ENCODE data around the gene PTGIS.
A peak's percentile ranks its signal among the peaks of the same experiment; 100 is the strongest.

Gene PTGIS

DNA sequence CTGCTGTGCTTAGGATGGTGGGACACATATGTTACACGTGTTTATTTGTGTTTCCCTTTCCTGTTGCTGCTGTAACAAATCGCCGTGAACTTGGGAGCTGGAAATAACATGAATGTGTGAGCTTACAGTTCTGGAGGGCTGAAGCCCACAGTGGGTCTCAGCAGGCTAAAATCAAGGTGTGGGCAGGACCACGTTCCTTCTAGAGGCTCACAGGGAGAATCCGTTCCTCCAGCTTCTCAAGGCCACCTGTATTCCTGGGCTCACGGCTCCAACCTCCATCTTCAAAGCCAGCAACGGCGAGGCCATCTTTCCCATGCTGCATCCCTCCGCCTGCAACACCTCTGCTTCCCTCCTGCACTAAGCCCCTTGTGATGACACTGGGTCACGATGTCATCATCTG lies 27.4 kb upstream of the PTGIS start:
- no peak for DNase-seq

- no peak for DNase-seq
These were observed 27.0 kb upstream of the PTGIS start for GRCh38 chr20:49594931-49595315.

DNA sequence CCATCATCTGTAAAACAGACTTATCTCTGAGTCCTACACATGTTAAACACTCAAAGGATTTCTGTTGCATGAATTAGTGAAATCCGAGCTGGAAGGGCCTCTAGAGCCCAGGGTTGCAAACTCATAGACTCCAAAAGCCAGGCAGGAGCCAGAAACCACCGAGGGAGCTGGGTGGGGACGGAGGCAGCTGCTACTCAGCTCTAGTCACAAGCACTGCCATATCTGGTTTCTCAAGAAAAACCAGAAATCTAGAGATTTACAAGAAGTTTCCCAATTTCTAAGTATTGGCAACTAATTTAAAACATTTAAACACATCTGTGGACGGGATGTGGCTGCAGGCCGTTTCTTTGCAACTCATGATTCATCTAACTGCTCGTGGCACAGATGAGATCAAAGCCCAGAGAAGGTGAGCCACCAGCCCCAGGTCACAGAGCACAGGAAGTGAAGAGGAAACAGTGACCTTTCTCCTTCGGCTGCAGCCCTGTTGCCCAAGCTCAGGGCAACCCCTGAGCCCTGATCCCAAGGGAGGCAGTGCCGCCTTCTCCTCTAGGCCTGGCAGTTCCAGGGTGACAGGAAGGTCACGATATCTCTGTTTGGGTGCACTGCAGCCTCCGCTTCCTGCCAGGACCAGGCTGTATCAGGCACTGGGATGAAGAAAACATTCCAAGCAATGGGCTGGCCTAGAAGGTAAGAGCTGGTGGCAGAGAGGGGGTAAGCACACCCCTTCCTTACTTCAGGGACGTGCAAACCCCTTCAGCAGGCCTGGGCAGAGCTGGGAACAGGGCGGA lies 26.4 kb upstream of the PTGIS start:
- peak; percentile 33 to 51 (median 46) for DNase-seq

- DNase-seq = no peak
These were observed 25.7 kb upstream of the PTGIS start for GRCh38 chr20:49593466-49594142.

- no peak for DNase-seq
These were observed 24.2 kb upstream of the PTGIS start for GRCh38 chr20:49592120-49592519.

DNA sequence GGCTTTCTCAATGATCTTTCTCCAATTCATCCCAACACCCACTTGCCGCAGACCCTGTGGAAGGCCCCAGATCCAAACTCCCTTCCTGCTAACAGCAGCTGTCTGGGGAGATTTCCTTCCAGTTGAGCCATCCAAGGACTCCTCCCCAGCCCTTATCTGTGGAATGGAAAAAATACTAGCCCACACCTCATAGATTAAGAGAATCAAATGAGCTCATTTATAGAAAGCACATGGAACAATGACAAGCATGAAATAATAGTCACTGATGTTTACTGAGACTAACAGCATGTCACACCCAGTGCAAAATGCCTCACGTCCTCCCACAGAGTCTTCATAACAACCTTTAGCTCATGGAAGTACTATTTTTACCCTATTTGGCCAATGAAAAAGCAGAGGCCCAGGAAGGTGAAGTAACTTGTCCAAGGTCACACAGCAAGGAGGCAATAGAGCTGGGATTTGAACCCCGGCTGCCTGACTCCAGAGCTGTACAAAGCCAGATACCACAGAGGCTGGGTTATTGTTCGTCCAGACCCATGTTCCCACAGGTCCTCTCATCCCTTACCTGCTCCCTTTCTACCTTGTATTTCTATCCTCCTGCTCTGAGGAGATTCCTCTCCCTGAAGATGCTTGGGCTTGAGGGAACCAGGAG lies 23.4 kb upstream of the PTGIS start:
- DNase-seq = no peak

DNA sequence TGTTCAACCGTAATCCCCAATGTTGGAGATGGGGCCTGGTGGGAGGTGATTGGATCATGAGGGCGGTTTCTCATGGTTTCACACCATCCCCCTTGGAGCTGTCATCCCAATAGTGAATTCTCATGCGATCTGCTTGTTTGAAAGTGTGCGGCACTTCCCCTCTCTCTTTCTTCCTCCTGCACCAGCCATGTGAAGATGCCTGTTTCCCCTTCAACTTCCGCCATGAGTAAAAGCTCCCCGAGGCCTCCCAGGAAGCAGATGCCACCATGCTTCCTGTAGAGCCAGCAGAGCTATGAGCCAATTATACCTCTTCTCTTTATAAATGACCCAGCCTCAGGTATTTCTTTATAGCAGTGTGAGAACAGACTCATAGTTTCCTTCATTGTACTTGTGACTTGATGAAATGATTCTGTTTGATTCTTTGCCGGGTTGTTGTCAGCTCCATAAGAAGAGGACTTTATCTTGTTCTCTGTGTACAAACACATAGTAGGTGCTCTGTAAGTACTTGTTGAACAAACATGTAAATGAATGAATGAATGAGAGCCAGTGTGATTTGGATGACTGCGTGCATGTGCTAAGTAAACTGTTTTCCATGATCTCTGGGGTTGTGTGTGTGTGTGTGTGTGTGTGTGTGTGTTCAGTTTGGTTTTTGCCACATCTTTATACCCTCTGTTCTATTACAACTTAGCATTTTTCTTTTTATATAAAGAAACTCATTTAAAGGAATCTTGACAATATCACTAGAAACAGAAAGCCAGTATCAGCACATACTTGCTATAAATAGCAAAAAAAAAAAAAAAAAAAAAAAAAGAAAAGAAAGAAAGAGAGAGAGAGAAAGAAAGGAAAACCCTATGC lies 22.5 kb upstream of the PTGIS start:
- DNase-seq = no peak

DNA sequence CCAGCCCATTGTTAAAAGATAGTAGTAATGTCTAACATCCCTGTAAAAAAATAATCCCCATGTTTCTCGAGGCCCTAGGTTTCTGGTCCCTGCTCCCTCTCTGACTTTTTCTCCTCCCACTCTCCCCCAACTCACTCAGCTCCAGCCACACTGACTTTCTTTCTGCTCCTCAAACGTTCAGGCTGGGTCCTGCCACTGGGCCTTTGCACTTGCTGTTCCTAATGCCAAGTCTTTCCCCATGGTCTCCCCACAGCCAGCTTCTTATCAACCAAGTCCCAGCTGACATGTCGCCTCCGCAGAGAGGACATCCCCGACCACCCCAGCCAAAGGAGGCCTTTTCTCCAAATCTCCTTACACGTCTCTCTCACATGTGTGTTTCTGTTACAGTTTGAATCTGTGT lies 21.8 kb upstream of the PTGIS start:
- no peak for DNase-seq

DNA sequence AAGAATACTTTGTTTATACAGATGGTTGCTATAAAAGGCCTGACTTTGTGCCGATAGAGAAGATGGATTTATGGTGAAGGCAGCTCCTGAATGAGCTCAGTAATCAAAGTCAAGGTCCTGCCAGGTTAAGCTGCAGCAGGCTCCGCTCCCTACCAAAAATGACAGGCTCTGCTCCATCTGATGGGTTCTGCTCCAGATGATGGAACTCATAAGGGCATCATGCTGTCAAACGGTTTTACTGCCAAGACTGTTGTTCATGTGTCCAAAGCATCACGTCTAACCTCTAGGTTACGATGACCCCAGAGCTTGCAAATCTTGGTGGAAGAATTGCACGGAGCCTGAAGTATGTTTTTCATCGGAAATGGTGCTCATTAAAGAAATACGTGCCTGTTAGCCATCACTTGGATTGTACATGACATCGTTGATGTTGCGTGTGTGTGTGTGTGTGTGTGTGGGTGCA lies 19.2 kb upstream of the PTGIS start:
- DNase-seq = no peak

- DNase-seq = no peak
These were observed 17.8 kb upstream of the PTGIS start for GRCh38 chr20:49585585-49586245.

- DNase-seq = no peak
These were observed 16.8 kb upstream of the PTGIS start for GRCh38 chr20:49584418-49585382.

- no peak for DNase-seq
These were observed 15.9 kb upstream of the PTGIS start for GRCh38 chr20:49583669-49584417.

- no peak for DNase-seq
These were observed 15.4 kb upstream of the PTGIS start for GRCh38 chr20:49583343-49583668.

- no peak for DNase-seq
These were observed 14.7 kb upstream of the PTGIS start for GRCh38 chr20:49582413-49583334.

- no peak for DNase-seq
These were observed 13.5 kb upstream of the PTGIS start for GRCh38 chr20:49581482-49581881.

GRCh38 chr20:49580813-49581174 lies 12.9 kb upstream of the PTGIS start:
- no peak for DNase-seq

DNA sequence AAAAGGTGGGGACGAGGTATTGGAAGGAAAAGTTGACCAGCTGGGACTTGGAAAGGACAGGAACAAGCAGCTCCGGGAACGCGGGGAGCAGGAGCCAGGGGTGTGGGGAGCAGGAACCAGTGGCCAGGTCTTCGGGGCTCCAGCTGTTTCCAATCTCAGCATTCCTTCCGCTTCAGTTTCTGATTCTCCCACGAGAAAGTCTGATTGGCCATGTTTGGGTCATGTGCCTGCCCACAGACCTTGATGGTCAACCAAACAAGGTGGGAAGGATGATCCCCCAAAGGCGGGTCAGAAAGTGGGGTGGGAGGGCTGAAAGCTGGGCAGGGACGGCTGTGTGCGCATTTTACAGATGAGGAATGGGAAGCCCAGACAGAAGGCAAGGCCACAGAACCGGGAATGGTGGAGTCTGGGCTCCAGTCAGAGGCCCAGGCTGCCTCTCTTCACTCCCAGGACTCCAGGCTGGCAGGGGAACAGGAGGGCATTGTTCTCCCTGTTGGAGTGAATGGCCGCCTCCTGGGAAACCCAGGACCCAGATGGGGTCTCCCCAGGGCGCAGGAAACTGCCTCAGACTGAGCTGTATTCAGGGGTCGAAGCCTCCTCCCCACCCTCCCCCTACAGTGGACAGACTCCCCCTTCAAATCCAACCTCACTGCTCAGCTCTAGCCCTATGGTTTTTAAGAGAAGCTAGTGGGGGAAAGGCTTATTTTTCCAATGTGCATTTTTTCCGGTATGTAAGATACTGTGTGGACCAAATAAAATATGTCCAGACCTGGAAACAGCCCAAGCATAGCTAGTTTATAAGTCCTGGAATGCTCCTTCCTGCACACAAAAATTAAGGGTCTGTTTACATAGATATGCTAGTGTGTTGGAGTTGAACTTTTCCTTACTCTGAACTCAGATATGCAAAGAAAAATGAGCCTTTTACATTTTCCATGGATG lies 12.2 kb upstream of the PTGIS start:
- no peak for DNase-seq

DNA sequence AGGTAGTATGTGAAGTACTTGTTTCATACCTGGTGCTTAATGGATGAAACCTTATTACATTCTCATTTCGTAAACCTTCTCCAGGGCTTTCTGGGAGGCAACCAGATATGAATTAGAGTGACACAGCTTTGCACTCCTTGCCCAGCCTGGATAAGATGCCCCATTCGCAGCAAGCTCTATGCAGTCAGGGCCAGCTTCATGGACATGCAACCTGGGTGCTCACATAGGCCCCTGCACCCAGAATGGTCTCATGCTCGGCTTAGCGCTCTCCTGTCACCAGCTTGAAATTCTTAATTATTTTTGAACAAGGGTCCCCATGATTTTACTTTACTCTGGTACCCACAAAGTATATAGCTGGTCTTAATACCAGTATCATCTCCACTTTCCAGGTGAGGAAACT lies 11.3 kb upstream of the PTGIS start:
- DNase-seq = no peak

Data from activated CD4-positive, CD25-positive, alpha-beta regulatory T cell (primary cell).